H1 (cell line): ENCODE measurements around the gene RXFP4. TPM values are rescaled to one million over a fixed set of nuclear protein-coding genes. Genes with fewer than 3 reads are reported as not detected.

Experiments used
- CBX8 ChIP-seq: fragments of 300-800, 300-1000 bp; sonication (generic); IDR thresholded peaks from 2 replicates; pipeline ENCODE4 v1.7.1; 2016; ENCODE audit warnings: low read depth, low read length, borderline replicate concordance
- CEBPB ChIP-seq: IDR thresholded peaks from 2 replicates; pipeline ENCODE4 v1.6.1; 2012; ENCODE audit warnings: low read depth, low read length
- CHD2 ChIP-seq: IDR thresholded peaks from 2 replicates; pipeline ENCODE4 v1.6.1; 2012; ENCODE audit warnings: low read length, improper control_type of control experiment
- CTBP2 ChIP-seq: IDR thresholded peaks from 2 replicates; pipeline ENCODE4 v1.7.0; 2011; ENCODE audit warnings: borderline replicate concordance, mild to moderate bottlenecking, moderate library complexity, mixed read lengths, low read length; ENCODE audit not compliant: insufficient read depth, insufficient read length
- EGR1 ChIP-seq: IDR thresholded peaks from 2 replicates; pipeline ENCODE4 v1.6.1; 2011; ENCODE audit warnings: low read depth, low read length, borderline replicate concordance
- EZH2 ChIP-seq: fragments of 200-600 bp; sonication (generic); IDR thresholded peaks from 2 replicates; pipeline ENCODE4 v1.7.1; 2012; ENCODE audit warnings: low read depth, mild to moderate bottlenecking, moderate library complexity, low read length, inconsistent platforms; ENCODE audit not compliant: severe bottlenecking
- FOSL1 ChIP-seq: IDR thresholded peaks from 2 replicates; pipeline ENCODE4 v1.6.1; 2011; ENCODE audit warnings: mild to moderate bottlenecking, low read depth, low read length, moderate library complexity; ENCODE audit not compliant: insufficient read depth
- HDAC2 ChIP-seq, 2 experiments: fragments of 300-600 bp in 1 of 2; sonication (generic) in 1 of 2; IDR thresholded peaks; 2 replicates each; pipeline ENCODE4 v1.6.1; 2011 to 2012; ENCODE audit warnings: low read depth in 2 of 2, low read length in 2 of 2, mild to moderate bottlenecking in 2 of 2, moderate library complexity in 2 of 2, borderline replicate concordance in 1 of 2, inconsistent platforms in 1 of 2
- JUND ChIP-seq: IDR thresholded peaks from 2 replicates; pipeline ENCODE4 v1.6.1; 2011; ENCODE audit warnings: mild to moderate bottlenecking, improper control_type of control experiment, low read length
- KDM4A ChIP-seq: IDR thresholded peaks from one replicate; pipeline ENCODE4 v1.7.1; 2012; ENCODE audit warnings: low read depth, mild to moderate bottlenecking, moderate library complexity, low read length, inconsistent platforms; ENCODE audit not compliant: severe bottlenecking
- KDM5A ChIP-seq: fragments of 200-600 bp; IDR thresholded peaks from 2 replicates; pipeline ENCODE4 v1.7.1; 2012; ENCODE audit warnings: mild to moderate bottlenecking, low read length, inconsistent platforms, mixed read lengths
- NRF1 ChIP-seq: IDR thresholded peaks from 2 replicates; pipeline ENCODE4 v1.6.1; 2011; ENCODE audit warnings: mild to moderate bottlenecking, low read depth, low read length, improper control_type of control experiment
- PHF8 ChIP-seq: fragments of 200-600 bp; sonication (generic); conservative IDR thresholded peaks from 2 replicates; pipeline ENCODE4 v1.7.1; 2012; ENCODE audit warnings: low read depth, mild to moderate bottlenecking, inconsistent platforms, low read length, moderate library complexity
- RFX5 ChIP-seq: IDR thresholded peaks from 2 replicates; pipeline ENCODE4 v1.6.1; 2011; ENCODE audit warnings: low read depth, low read length, improper control_type of control experiment, borderline replicate concordance
- RNF2 ChIP-seq: fragments of 200-900, 300-1000 bp; sonication (generic); IDR thresholded peaks from 2 replicates; pipeline ENCODE4 v1.7.1; 2016; ENCODE audit warnings: borderline replicate concordance, low read depth, mild to moderate bottlenecking, antibody characterized with exemption, low read length; ENCODE audit not compliant: poor library complexity, severe bottlenecking; ENCODE audit errors: missing control alignments
- SIN3A ChIP-seq, 2 experiments: IDR thresholded peaks in 1 of 2; conservative IDR thresholded peaks in 1 of 2; 2 replicates each; pipeline ENCODE4 v1.6.1; 2011 to 2012; ENCODE audit warnings: low read length in 2 of 2, improper control_type of control experiment in 1 of 2, low read depth in 1 of 2, mild to moderate bottlenecking in 1 of 2
- SIRT6 ChIP-seq: IDR thresholded peaks from one replicate; pipeline ENCODE4 v1.7.1; 2012; ENCODE audit warnings: low read length, inconsistent platforms
- SP2 ChIP-seq: IDR thresholded peaks from 2 replicates; pipeline ENCODE4 v1.6.1; 2012; ENCODE audit warnings: mild to moderate bottlenecking, low read length, inconsistent platforms
- SP4 ChIP-seq: IDR thresholded peaks from 2 replicates; pipeline ENCODE4 v1.6.1; 2012; ENCODE audit warnings: low read length, inconsistent platforms
- SUZ12 ChIP-seq: fragments of 200-600 bp; sonication (generic); IDR thresholded peaks from 2 replicates; pipeline ENCODE4 v1.6.1; 2012; ENCODE audit warnings: mild to moderate bottlenecking, inconsistent platforms, low read length, moderate library complexity, mixed read lengths
- TAF1 ChIP-seq: IDR thresholded peaks from 2 replicates; pipeline ENCODE4 v1.6.1; 2011; ENCODE audit warnings: mild to moderate bottlenecking, low read depth, low read length
- YY1 ChIP-seq: IDR thresholded peaks from 2 replicates; pipeline ENCODE4 v1.6.1; 2011; ENCODE audit warnings: low read depth, mild to moderate bottlenecking, low read length
- polyA plus RNA-seq, 7 experiments: library from polyadenylated mRNA; depleted of rRNA in 3 of 7; stranded (reverse) in 5 of 7; unstranded in 2 of 7; fragments of >200 nt in 5 of 7; fragments of 200-250 nt in 2 of 7; gene quantifications; 1 replicate in 5 of 7; 2 replicates in 1 of 7; 4 replicates in 1 of 7; pipeline versions ENCODE4 v1.2.1 to v1.2.3, GENCODE V29; 2011 to 2013; ENCODE audit warnings: missing spikeins in 2 of 7, mixed read lengths in 2 of 7
- total RNA-seq: library from RNA; stranded (reverse); fragmentation: NEBNext Ultra II Directional; extraction: Animal tissue kit (Norgen Biotek cat#: 25700); gene quantifications from 2 replicates; pipeline ENCODE4 v1.2.1, GENCODE V29; 2021
- TF ChIP-seq, protein P1 (sequence below), 3 experiments: IDR thresholded peaks; 1 replicate in 2 of 3; 2 replicates in 1 of 3; pipeline versions ENCODE4 v1.5.1 to v1.6.1; 2011; ENCODE audit warnings: low read length in 3 of 3, mild to moderate bottlenecking in 3 of 3, inconsistent platforms in 2 of 3, low read depth in 1 of 3, moderate library complexity in 1 of 3; ENCODE audit not compliant: insufficient read depth in 1 of 3; ENCODE audit errors: control extremely low read depth in 1 of 3

The RXFP4 gene
- total and polyA plus RNA-seq, 2 of the 8 experiments (the other 6 are each of a cell fraction or from before 2014, with no cell fraction given), result not detected

DNA sequence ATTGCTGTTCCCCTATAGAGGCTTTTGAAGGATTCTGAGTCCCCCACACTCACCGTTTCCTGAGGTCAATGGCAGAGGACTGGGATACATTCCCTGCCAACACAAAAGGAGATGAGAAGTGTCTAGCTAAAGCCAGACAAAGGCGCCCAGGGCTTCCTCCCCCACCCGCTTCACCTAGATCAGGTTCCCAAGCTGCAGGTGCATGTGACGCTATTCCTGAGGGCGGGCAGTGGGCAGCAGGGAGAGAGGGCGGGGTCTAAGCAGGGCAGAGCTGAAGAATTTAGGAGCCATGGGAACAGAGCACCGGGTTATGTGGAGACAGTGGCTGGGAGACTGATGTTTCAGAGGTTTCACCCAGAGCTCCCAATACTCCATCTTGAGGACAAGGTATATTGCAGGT lies 42.9 kb downstream of the RXFP4 start (continued):
- TF ChIP-seq FOSL1 (no peak), RFX5 (no peak), SIN3A (conservative IDR thresholded peaks at IDR 0.05 in 1 of 2, IDR thresholded peaks at IDR 0.05 in 1 of 2; ENCODE audit: low read depth in 1 of 2, low read length in 2 of 2) (peak; percentile 96 to 99; a peak in 2 of 4 replicates), NRF1 (no peak), SIRT6 (no peak), SUZ12 (no peak), TAF1 (peak; percentile 49; the same call in 1 of the 2 replicates), PHF8 (no peak), SP4 (no peak), HDAC2 (IDR thresholded peaks at IDR 0.05; ENCODE audit: borderline replicate concordance in 1 of 2, low read depth in 2 of 2, low read length in 2 of 2) (peak; percentile 29 to 70; a peak in 1 of 4 replicates), CTBP2 (no peak), KDM5A (no peak), CEBPB (no peak), CHD2 (no peak), CBX8 (no peak), KDM4A (no peak), RNF2 (no peak), YY1 (peak; percentile 44; the same call in 1 of the 2 replicates), EGR1 (no peak), JUND (0 out of 2 replicates have a peak, but pooled peaks have one; percentile 6), SP2 (no peak), EZH2 (no peak)
- TF ChIP-seq, protein P1, sequence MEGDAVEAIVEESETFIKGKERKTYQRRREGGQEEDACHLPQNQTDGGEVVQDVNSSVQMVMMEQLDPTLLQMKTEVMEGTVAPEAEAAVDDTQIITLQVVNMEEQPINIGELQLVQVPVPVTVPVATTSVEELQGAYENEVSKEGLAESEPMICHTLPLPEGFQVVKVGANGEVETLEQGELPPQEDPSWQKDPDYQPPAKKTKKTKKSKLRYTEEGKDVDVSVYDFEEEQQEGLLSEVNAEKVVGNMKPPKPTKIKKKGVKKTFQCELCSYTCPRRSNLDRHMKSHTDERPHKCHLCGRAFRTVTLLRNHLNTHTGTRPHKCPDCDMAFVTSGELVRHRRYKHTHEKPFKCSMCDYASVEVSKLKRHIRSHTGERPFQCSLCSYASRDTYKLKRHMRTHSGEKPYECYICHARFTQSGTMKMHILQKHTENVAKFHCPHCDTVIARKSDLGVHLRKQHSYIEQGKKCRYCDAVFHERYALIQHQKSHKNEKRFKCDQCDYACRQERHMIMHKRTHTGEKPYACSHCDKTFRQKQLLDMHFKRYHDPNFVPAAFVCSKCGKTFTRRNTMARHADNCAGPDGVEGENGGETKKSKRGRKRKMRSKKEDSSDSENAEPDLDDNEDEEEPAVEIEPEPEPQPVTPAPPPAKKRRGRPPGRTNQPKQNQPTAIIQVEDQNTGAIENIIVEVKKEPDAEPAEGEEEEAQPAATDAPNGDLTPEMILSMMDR (IDR thresholded peaks at IDR 0.05; ENCODE audit: control extremely low read depth in 1 of 3, insufficient read depth in 1 of 3, low read depth in 1 of 3, low read length in 3 of 3), result no peak
